ENCODE results near the gene C16orf87. TPM values are rescaled to one million over a fixed set of nuclear protein-coding genes. Genes with fewer than 3 reads are reported as not detected.

C16orf87 gene
- total and polyA plus RNA-seq, 4 donors = 4.1 to 12.9 (median 5.3) TPM

GRCh38 chr16:46774743-46775177 lies 56.2 kb downstream of the C16orf87 start:
- no peak overlapping the region for H3K4me3 ChIP-seq (ENCODE audit: low read depth in 1 of 3, low read length in 3 of 3)
- H3K4me1 ChIP-seq (ENCODE audit: control insufficient read depth in 4 of 4, insufficient read depth in 4 of 4, low read length in 3 of 4) = no peaks in the 10 kb centered on the region
- no peak overlapping the region for H3K9ac ChIP-seq (ENCODE audit: low read depth in 1 of 2, low read length in 2 of 2)
- no peaks in the 10 kb centered on the region for H3K9me3 ChIP-seq (ENCODE audit: control insufficient read depth in 4 of 4, low read length in 3 of 4)
- WGBS = 86% methylated on average over 3 of the region's 3 CpGs
- no peaks in the 10 kb centered on the region for H3K27me3 ChIP-seq (ENCODE audit: control insufficient read depth in 4 of 4, insufficient read depth in 4 of 4, low read length in 3 of 4)
- no peak for DNase-seq (ENCODE audit: low spot score)
- TF ChIP-seq TAF1 (conservative IDR thresholded peaks at IDR 0.05) = no peak
- no peak for TF ChIP-seq MAX (IDR thresholded peaks at IDR 0.05)
- TF ChIP-seq FOXA2 (IDR thresholded peaks at IDR 0.05) = no peak
- no peak for TF ChIP-seq FOXA1 (IDR thresholded peaks at IDR 0.05)
- no peak for TF ChIP-seq RXRA (IDR thresholded peaks at IDR 0.05)
- no peak for TF ChIP-seq ZBTB33 (IDR thresholded peaks at IDR 0.05)
- TF ChIP-seq ATF3 (IDR thresholded peaks at IDR 0.05) = no peak
- no peaks in the 10 kb centered on the region for H3K36me3 ChIP-seq (ENCODE audit: control insufficient read depth in 4 of 4, insufficient read depth in 3 of 4, low read depth in 1 of 4, low read length in 3 of 4)
- no peak overlapping the region for H3K27ac ChIP-seq (ENCODE audit: low read depth in 1 of 2, low read length in 2 of 2)

- Histone ChIP-seq H3K9me3 (ENCODE audit: control insufficient read depth in 4 of 4, low read length in 3 of 4) (no peaks in the 10 kb centered on the region), H3K9ac (ENCODE audit: low read depth in 1 of 2, low read length in 2 of 2) (no peak overlapping the region), H3K27me3 (ENCODE audit: control insufficient read depth in 4 of 4, insufficient read depth in 4 of 4, low read length in 3 of 4) (no peaks in the 10 kb centered on the region), H3K27ac (ENCODE audit: low read depth in 1 of 2, low read length in 2 of 2) (no peak overlapping the region), H3K36me3 (ENCODE audit: control insufficient read depth in 4 of 4, insufficient read depth in 3 of 4, low read depth in 1 of 4, low read length in 3 of 4) (no peaks in the 10 kb centered on the region), H3K4me3 (ENCODE audit: low read depth in 1 of 3, low read length in 3 of 3) (no peak overlapping the region), H3K4me1 (ENCODE audit: control insufficient read depth in 4 of 4, insufficient read depth in 4 of 4, low read length in 3 of 4) (no peaks in the 10 kb centered on the region)
- WGBS = 87% methylated on average over 4 of the region's 4 CpGs
- TF ChIP-seq FOXA2 (IDR thresholded peaks at IDR 0.05) = no peak
- no peak for DNase-seq (ENCODE audit: low spot score)
These were observed 58.5 kb downstream of the C16orf87 start for GRCh38 chr16:46772463-46772862.

GRCh38 chr16:46768809-46769208 lies 62.2 kb downstream of the C16orf87 start:
- Histone ChIP-seq H3K4me3 (ENCODE audit: low read depth in 1 of 3, low read length in 3 of 3) (no peak overlapping the region), H3K9me3 (ENCODE audit: control insufficient read depth in 4 of 4, low read length in 3 of 4) (no peaks in the 10 kb centered on the region), H3K36me3 (ENCODE audit: control insufficient read depth in 4 of 4, insufficient read depth in 3 of 4, low read depth in 1 of 4, low read length in 3 of 4) (no peaks in the 10 kb centered on the region), H3K27me3 (ENCODE audit: control insufficient read depth in 4 of 4, insufficient read depth in 4 of 4, low read length in 3 of 4) (no peaks in the 10 kb centered on the region), H3K27ac (ENCODE audit: low read depth in 1 of 2, low read length in 2 of 2) (no peak overlapping the region), H3K4me1 (ENCODE audit: control insufficient read depth in 4 of 4, insufficient read depth in 4 of 4, low read length in 3 of 4) (no peaks in the 10 kb centered on the region), H3K9ac (ENCODE audit: low read depth in 1 of 2, low read length in 2 of 2) (no peak overlapping the region)
- 90% methylated on average over 8 of the region's 8 CpGs for WGBS
- TF ChIP-seq GABPA (IDR thresholded peaks at IDR 0.05 in 1 of 2, conservative IDR thresholded peaks at IDR 0.05 in 1 of 2) (no peak), EGR1 (IDR thresholded peaks at IDR 0.05; ENCODE audit: low read depth in 2 of 2) (no peak), HNF4G (IDR thresholded peaks at IDR 0.05) (no peak), FOXA1 (IDR thresholded peaks at IDR 0.05) (no peak), SP1 (IDR thresholded peaks at IDR 0.05) (no peak), MAX (IDR thresholded peaks at IDR 0.05) (no peak), ATF3 (IDR thresholded peaks at IDR 0.05) (no peak)
- DNase-seq (ENCODE audit: low spot score) = no peak
